NCI-H1417 treated with DMSO at 0.1 percent for 48 hours (cell line): ENCODE data around the gene MXRA8.

Source experiments
- DNase-seq: peaks from one replicate; lab custom pipeline; 2025; lab: John Stamatoyannopoulos, UW

Gene MXRA8

GRCh38 chr1:1366699-1367066 lies 8.3 kb upstream of the MXRA8 start:
- no peak for DNase-seq

GRCh38 chr1:1365875-1366698 lies 7.7 kb upstream of the MXRA8 start:
- DNase-seq = no peak

GRCh38 chr1:1364266-1364665 lies 5.9 kb upstream of the MXRA8 start:
- DNase-seq = no peak

GRCh38 chr1:1361982-1362423 lies 3.6 kb upstream of the MXRA8 start:
- no peak for DNase-seq

GRCh38 chr1:1361233-1361981 lies 3.1 kb upstream of the MXRA8 start:
- DNase-seq = no peak

- DNase-seq = no peak
Measured at GRCh38 chr1:1360506-1361169, 2.3 kb upstream of the MXRA8 start.

- no peak for DNase-seq
Measured at GRCh38 chr1:1359664-1360468, 1.5 kb upstream of the MXRA8 start.

- no peak for DNase-seq
Measured at GRCh38 chr1:1359308-1359663, 931 bp upstream of the MXRA8 start.

- no peak for DNase-seq
Measured at GRCh38 chr1:1357871-1358432, 403 bp downstream of the MXRA8 start.

GRCh38 chr1:1356796-1357401 lies 1.5 kb downstream of the MXRA8 start:
- no peak for DNase-seq

- DNase-seq = no peak
Measured at GRCh38 chr1:1356166-1356795, 2.1 kb downstream of the MXRA8 start.

GRCh38 chr1:1355416-1355815 lies 2.9 kb downstream of the MXRA8 start:
- no peak for DNase-seq

- no peak for DNase-seq
Measured at GRCh38 chr1:1354271-1355247, 3.8 kb downstream of the MXRA8 start.

GRCh38 chr1:1353389-1354151 lies 4.8 kb downstream of the MXRA8 start:
- no peak for DNase-seq

GRCh38 chr1:1352786-1353388 lies 5.5 kb downstream of the MXRA8 start:
- no peak for DNase-seq

GRCh38 chr1:1351511-1352427 lies 6.6 kb downstream of the MXRA8 start:
- no peak for DNase-seq

- no peak for DNase-seq
Measured at GRCh38 chr1:1349256-1350012, 8.9 kb downstream of the MXRA8 start, which contains the start of gene DVL1. Gene DVL1, minus strand, starts transcription at chr1:1349418. Its CDS starts 353 bp downstream, at chr1:1349065.
